Cardiac muscle cell (in vitro differentiated cells and primary cell): ENCODE results near the gene ACYP2. TPM values are rescaled to one million over a fixed set of nuclear protein-coding genes. Genes with fewer than 3 reads are reported as not detected.

Experiments used
- DNase-seq, 2 donors: peaks; one replicate each; pipeline versions ENCODE4 v3.0.0 to v3.0.0-alpha.2; 2010 to 2017; ENCODE audit warnings: low read depth in 1 of 2, low spot score in 1 of 2
- H3K27ac ChIP-seq: fragments of 200-600 bp; sonication (generic); 2 replicates; pipeline ENCODE4 v1.5.1; 2016
- H3K27me3 ChIP-seq: fragments of 200-600 bp; sonication (generic); 2 replicates; pipeline ENCODE4 v1.6.0; 2016; ENCODE audit warnings: control low read depth
- H3K36me3 ChIP-seq: fragments of 200-600 bp; sonication (generic); 2 replicates; pipeline ENCODE4 v1.5.1; 2016; ENCODE audit warnings: control low read depth
- H3K4me1 ChIP-seq: fragments of 200-600 bp; sonication (generic); 2 replicates; pipeline ENCODE4 v1.8.1; 2017; ENCODE audit warnings: low read depth, mild to moderate bottlenecking, mixed run types
- H3K4me3 ChIP-seq: fragments of 200-600 bp; sonication (generic); 2 replicates; pipeline ENCODE4 v1.5.1; 2016; ENCODE audit warnings: mild to moderate bottlenecking
- H3K9me3 ChIP-seq: fragments of 200-600 bp; sonication (generic); 2 replicates; pipeline ENCODE4 v1.5.1; 2017; ENCODE audit warnings: low read depth, mild to moderate bottlenecking, control low read depth
- CTCF ChIP-seq: IDR thresholded peaks from 2 replicates; pipeline ENCODE4 v1.5.1; 2012; ENCODE audit warnings: low read depth, mild to moderate bottlenecking, low read length
- polyA plus RNA-seq: library from polyadenylated mRNA; unstranded; fragments of >200 nt; fragmentation: Nextera tagmentation; extraction: Ambion mirVana; gene quantifications from 2 replicates; pipeline ENCODE4 v1.2.1, GENCODE V29; 2016
- total RNA-seq: library from RNA; depleted of rRNA; stranded (reverse); fragments of >200 nt; gene quantifications from 2 replicates; pipeline ENCODE4 v1.2.3, GENCODE V29; 2016

ACYP2 gene
- total and polyA plus RNA-seq, 2 experiments from 2014 or later, result 12.6 to 46.8 TPM

GRCh38 chr2:54099829-54100585 lies 15.4 kb upstream of the ACYP2 start:
- H3K36me3 ChIP-seq, result no peaks in the 10 kb centered on the region
- no peak for DNase-seq
- no peaks in the 10 kb centered on the region for H3K27me3 ChIP-seq

GRCh38 chr2:54100772-54101171 lies 14.6 kb upstream of the ACYP2 start:
- no peak for TF ChIP-seq CTCF
- H3K27ac ChIP-seq, result no peak overlapping the region
- no peak overlapping the region for H3K4me3 ChIP-seq
- H3K4me1 ChIP-seq, result no peaks in the 10 kb centered on the region
- DNase-seq, result no peak
- no peaks in the 10 kb centered on the region for H3K9me3 ChIP-seq
- no peaks in the 10 kb centered on the region for H3K36me3 ChIP-seq
- no peaks in the 10 kb centered on the region for H3K27me3 ChIP-seq

More at GRCh38 chr2:54099829-54100585, 15.4 kb upstream of the ACYP2 start:
- Histone ChIP-seq H3K4me1 (no peaks in the 10 kb centered on the region), H3K27ac (no peak overlapping the region), H3K4me3 (no peak overlapping the region), H3K9me3 (no peaks in the 10 kb centered on the region)
- TF ChIP-seq CTCF, result no peak

GRCh38 chr2:54103454-54104314 lies 11.7 kb upstream of the ACYP2 start:
- TF ChIP-seq CTCF, result no peak
- Histone ChIP-seq H3K36me3 (no peaks in the 10 kb centered on the region), H3K4me3 (no peak overlapping the region), H3K27me3 (no peaks in the 10 kb centered on the region), H3K27ac (no peak overlapping the region), H3K9me3 (no peaks in the 10 kb centered on the region), H3K4me1 (no peaks in the 10 kb centered on the region)
- peak; percentile 43 to 73 for DNase-seq

- H3K4me1 ChIP-seq, result no peaks in the 10 kb centered on the region
- no peak overlapping the region for H3K27ac ChIP-seq
- H3K4me3 ChIP-seq, result no peak overlapping the region
- peak; percentile 50 to 64 for DNase-seq
- peak; percentile 73 for TF ChIP-seq CTCF
- no peaks in the 10 kb centered on the region for H3K9me3 ChIP-seq
- H3K36me3 ChIP-seq, result no peaks in the 10 kb centered on the region
- H3K27me3 ChIP-seq, result no peaks in the 10 kb centered on the region
Observed at GRCh38 chr2:54106631-54107454, 8.6 kb upstream of the ACYP2 start.

GRCh38 chr2:54107455-54107764 lies 8.0 kb upstream of the ACYP2 start:
- H3K4me1 ChIP-seq, result no peaks in the 10 kb centered on the region
- DNase-seq, result no peak
- no peaks in the 10 kb centered on the region for H3K9me3 ChIP-seq
- H3K4me3 ChIP-seq, result no peak overlapping the region
- no peaks in the 10 kb centered on the region for H3K36me3 ChIP-seq
- no peaks in the 10 kb centered on the region for H3K27me3 ChIP-seq
- TF ChIP-seq CTCF, result no peak
- no peak overlapping the region for H3K27ac ChIP-seq
